ENCODE data around the gene GIMAP6.
"Not testable (repeated sequence)": the region's sequence is repeated elsewhere in the genome, so short reads cannot be mapped to it uniquely, and the experiment has no call there.

The GIMAP6 gene

GRCh38 chr7:150631866-150632864, at the start of gene GIMAP6:
Gene GIMAP6 (minus strand): TSS chr7:150632385. CDS start chr7:150630142, 2,243 bp downstream.
- DNase-seq: peak; percentile 67

GRCh38 chr7:150680364-150680763, 48.2 kb upstream of the GIMAP6 start:
- not testable (repeated sequence) for DNase-seq

GRCh38 chr7:150678601-150679000, 46.4 kb upstream of the GIMAP6 start:
- DNase-seq: not testable (repeated sequence)

GRCh38 chr7:150676854-150677253, 44.7 kb upstream of the GIMAP6 start:
- DNase-seq: peak; percentile 90

DNA sequence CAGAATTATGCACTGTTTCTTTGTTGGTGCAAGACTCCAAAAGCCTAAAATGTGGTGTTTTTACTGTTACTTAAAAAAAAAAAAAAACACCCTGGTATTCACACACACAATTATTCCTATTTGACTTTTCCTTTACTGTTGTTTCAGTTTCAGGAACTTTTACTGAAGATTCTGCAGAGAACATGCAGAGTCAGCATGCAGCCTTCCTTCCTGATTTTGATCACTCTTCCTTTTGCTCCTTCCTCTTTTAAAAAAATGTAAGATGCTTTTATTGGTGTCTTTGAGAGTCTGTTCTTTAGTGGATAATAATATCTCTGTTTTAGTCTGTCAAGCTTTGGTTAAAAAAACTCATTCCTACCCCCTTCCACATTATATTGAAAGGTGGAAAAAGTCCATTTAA, 44.1 kb upstream of the GIMAP6 start:
- DNase-seq: not testable (repeated sequence)

DNA sequence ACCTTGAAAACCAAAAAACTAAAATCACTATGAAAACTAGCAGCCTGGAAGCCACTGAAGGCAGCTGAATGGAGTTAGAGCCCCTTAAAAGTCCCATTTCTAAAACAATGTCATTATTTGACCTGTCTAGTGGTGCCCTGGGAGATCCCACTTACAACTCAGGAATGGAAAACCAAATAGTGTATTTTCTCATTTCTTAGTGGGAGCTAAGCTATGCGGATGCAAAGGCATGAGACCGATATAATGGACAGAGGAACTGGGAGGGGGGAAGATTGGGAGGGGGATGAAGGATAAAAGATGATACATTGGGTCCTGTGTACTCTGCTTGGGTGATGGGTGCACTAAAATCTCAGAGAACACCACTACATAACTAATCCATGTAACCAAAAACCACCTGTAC, 43.5 kb upstream of the GIMAP6 start:
- no peak for DNase-seq

GRCh38 chr7:150671798-150672585, 39.8 kb upstream of the GIMAP6 start:
- DNase-seq: not testable (repeated sequence)

- DNase-seq: no peak
Observed at GRCh38 chr7:150668977-150669376, 36.8 kb upstream of the GIMAP6 start.

- DNase-seq: peak; percentile 93
Observed at GRCh38 chr7:150668472-150668911, 36.3 kb upstream of the GIMAP6 start.

DNA sequence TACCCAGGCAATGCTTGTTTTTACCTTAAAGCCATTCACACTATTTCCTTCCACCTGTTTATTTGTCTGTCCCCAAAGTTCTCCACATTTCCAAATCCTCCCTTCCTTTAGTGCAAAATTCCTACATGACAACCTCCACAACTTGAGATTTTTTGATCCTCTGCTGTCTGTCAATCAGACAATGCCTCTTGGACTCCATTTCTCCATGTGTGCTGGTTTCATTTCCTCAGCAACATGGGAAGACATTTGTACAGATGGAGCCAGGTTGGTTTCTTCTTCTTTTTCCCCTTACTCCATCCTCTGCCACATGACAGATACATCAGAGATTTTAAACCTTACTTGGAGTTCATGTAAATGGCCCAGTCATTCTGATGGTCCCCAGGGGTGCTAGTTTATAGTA, 34.2 kb upstream of the GIMAP6 start:
- no peak for DNase-seq

GRCh38 chr7:150665896-150666295, 33.7 kb upstream of the GIMAP6 start:
- DNase-seq: peak; percentile 80

DNA sequence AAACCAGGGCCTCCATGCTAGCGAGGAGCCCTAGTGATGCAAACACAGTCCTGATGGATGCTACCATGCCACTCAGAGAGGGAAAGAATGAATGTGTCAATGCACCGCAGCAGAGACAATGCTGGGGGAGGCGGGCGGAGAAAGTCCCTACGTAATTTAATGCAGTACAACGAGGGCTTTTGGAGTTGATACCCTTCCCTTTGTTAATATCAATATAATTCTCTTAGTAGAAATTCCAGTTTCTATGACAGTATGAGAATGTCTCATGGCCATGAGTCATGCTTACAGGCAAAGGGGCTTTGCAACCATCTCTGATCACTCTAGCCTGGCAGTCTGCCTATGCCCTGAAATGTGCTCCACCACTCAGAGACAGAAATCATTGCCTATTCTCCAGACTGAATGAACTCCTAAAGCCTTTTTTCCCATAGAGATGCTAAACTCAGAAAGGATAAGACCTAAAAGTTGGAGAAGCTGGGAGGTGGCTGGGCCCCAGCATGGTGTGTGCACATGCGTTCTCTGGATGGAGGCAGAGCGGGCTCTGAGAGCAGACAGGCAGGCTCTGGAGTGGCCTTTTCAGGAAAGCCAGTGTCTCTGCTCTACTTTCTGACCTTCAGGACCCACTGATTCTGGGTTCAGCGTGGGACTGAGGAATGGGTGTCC, 33.0 kb upstream of the GIMAP6 start:
- DNase-seq: peak; percentile 74

- peak; percentile 77 for DNase-seq
Observed at GRCh38 chr7:150663802-150664494, 31.8 kb upstream of the GIMAP6 start.

- DNase-seq: not testable (repeated sequence)
Observed at GRCh38 chr7:150662821-150663220, 30.6 kb upstream of the GIMAP6 start.

- DNase-seq: no peak
Observed at GRCh38 chr7:150660939-150661613, 28.9 kb upstream of the GIMAP6 start.

GRCh38 chr7:150657526-150657925, 25.3 kb upstream of the GIMAP6 start:
- no peak for DNase-seq

- no peak for DNase-seq
Observed at GRCh38 chr7:150656047-150656446, 23.9 kb upstream of the GIMAP6 start.

DNA sequence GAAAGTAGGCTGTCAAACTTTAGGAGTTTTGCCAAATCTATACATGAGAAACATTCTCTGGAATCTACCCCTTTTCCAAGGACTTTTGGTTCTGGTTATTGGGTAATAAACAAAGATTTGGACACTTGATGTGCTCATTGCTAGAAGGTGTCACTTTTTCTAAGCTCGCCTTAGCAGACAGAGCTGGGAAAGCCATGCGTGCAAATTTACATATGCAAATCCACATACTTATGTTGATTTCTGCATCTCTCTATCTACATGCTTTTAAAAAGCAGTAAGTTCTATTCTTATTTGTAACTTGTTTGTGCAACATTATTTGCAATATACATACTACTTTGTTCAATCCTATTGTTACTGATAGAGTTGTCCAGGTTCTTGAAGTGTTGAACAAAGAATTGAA, 22.5 kb upstream of the GIMAP6 start:
- DNase-seq: no peak

- DNase-seq: no peak
Observed at GRCh38 chr7:150649080-150649385, 16.8 kb upstream of the GIMAP6 start.

GRCh38 chr7:150648353-150649079, 16.3 kb upstream of the GIMAP6 start:
- peak; percentile 74 for DNase-seq

Data from CD4-positive, alpha-beta T cell treated with Interleukin-4 for 4 hours (primary cell).